ENCODE measurements around the gene SLC8A2.

The SLC8A2 gene

GRCh38 chr19:47471733-47472457 lies at the start of gene SLC8A2:
Gene SLC8A2 (minus strand): TSS chr19:47471893. CDS start chr19:47466403, 5,490 bp downstream.
- DNase-seq (ENCODE audit: low spot score), result peak; percentile 59

GRCh38 chr19:47520839-47521238 lies 49.1 kb upstream of the SLC8A2 start:
- DNase-seq (ENCODE audit: low spot score), result no peak

GRCh38 chr19:47520343-47520806 lies 48.7 kb upstream of the SLC8A2 start:
- DNase-seq (ENCODE audit: low spot score), result no peak

- DNase-seq (ENCODE audit: low spot score), result no peak
Observed at GRCh38 chr19:47518854-47519253, 47.2 kb upstream of the SLC8A2 start.

GRCh38 chr19:47518139-47518538 lies 46.4 kb upstream of the SLC8A2 start:
- peak; percentile 61 for DNase-seq (ENCODE audit: low spot score)

DNA sequence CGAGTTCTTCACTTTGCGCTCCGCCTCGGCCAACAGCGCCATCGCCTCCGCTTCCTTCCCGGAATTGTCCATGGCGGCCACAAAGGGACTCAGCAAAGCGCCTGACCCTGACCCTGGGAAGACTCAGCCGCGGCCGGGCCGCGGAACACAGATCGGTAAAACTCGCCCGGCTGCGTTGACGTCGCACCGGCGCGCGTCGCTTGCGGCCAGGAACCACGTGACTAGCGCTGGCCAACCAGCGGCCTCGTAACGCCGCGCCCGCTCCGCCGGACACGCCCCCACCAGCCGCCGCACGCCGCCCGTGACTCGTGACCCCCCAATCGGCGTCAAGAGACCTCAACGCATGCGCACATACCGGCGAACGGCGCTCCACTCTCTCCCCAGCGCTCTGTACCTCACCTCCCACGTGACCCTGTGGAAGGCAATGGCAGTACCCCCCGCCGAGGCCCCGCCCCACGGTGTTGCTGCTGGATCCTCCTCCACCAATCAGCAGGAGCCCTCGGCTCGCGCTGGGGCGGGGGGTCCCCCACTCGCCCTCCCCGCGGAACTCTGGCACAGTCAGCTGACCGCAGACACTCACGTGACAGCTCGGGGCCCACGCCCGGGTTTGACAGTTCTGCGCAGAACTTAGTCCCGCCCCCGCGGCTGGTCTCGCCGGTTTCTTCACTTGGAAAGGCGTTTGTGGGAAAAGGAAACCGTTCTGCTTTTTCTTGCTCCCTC lies 43.3 kb upstream of the SLC8A2 start, which contains the start of gene NAPA:
Gene NAPA, minus strand, starts transcription at position 195 of the 720 bp plus-strand sequence. Its CDS starts 123 bp downstream, at position 72.
- peak; percentile 100 for DNase-seq (ENCODE audit: low spot score)

- DNase-seq (ENCODE audit: low spot score), result no peak
Observed at GRCh38 chr19:47514151-47514868, 42.6 kb upstream of the SLC8A2 start.

GRCh38 chr19:47512948-47513319 lies 41.2 kb upstream of the SLC8A2 start:
- DNase-seq (ENCODE audit: low spot score), result no peak

DNA sequence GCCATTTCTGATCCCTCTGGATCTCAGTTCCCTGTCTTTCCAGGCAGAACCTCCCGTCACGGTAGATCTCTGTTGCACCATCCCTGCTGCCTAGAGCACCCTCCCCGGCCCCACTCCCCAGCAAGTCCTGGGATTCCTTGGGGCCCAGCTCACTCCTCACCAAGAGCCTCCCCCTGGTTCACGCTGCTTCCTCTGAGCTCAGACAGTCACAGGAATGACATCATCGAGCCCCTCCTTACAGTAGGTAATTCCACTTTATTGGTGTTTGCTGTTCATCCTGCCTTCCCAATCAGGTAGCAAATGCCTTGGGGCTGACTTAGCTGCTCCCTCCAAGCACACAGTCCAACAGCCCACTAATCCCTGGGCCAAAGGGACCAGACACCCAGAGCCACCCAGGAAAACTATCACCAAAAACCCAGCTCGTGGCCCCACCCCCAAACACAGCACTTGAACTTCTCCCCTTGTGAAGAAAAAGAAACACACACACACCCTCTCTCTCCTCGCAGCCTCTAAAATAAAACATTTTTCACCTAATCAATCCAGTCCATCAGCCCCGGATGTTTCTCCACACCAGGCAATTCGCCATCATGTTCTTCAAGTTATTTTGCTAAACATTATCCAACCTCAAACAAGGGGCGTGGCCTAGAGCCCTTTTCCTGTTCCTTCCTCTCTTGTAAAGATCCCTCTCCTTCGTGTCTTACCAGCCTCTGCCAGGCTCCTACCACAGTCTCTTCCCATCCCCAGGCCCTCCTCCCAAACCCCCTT lies 40.7 kb upstream of the SLC8A2 start:
- DNase-seq (ENCODE audit: low spot score), result no peak

DNA sequence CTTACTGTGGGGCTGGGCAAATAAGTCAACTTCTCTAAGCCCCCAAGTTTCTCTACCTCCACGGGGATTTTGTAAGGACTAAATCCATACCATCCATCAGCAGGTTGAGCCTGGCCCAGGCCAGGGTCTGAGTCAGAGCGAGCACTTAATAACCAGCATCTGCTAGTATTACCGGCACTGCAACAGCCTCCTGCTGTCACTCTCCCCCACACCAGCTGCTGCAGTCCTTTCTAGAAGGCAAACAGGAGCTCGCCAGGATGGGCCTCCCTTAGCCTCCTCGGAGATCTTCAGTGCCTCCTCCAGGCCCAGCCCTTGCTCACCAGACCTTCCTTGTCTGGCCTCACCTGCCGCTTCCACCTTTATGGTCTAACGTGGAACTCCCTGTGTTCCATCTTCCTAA lies 40.0 kb upstream of the SLC8A2 start:
- DNase-seq (ENCODE audit: low spot score), result no peak

DNA sequence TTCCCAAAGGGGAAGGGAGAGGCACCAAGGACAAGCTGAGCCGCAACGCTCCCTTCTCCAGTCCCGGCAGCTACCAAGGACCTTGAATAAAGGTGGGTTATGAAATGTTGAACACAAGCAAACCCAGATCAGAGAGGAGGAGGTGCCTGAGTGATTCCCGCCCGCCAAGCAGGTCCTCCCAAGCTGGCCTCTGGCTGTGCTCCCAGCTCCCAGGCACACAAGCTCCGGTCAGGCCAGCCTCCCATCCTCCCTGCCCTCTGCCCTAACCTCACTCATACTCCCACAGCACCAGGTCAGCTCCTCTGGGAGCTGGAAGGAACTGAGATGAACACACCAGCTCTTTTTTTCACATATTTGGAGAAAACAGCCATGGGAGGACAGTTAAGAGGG lies 39.4 kb upstream of the SLC8A2 start:
- DNase-seq (ENCODE audit: low spot score), result no peak

DNA sequence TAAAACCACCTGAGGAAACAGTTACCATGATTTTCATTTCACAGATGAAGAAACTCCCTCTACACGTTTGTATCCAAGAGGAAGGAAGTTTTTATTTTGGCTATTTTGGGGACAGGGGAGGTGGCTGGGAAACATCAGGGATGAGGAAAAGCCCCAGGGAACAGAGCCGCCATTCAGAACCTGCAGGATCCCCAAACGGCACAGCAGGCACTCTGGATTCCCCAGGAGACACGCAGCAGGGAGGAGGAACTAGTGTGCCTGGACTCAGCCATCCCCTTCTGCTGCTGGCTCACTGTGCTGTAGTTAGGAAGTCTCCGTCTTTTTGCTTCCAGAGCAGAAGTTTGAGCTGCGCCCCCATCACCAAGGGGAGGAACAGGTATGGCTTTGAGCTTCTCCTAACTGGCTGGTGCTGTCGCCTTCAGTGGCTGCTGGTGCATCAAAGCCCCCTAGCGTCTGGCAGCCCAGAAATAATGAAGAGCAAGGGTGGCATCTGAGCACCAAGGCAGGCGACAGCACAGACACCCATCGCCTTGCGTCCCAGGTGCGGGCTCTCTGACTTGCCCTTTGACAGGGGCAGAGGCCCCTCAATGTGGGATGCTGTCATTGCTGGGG lies 38.9 kb upstream of the SLC8A2 start:
- no peak for DNase-seq (ENCODE audit: low spot score)

GRCh38 chr19:47509973-47510372 lies 38.3 kb upstream of the SLC8A2 start:
- DNase-seq (ENCODE audit: low spot score), result no peak

GRCh38 chr19:47509170-47509847 lies 37.6 kb upstream of the SLC8A2 start:
- no peak for DNase-seq (ENCODE audit: low spot score)

GRCh38 chr19:47508721-47509120 lies 37.0 kb upstream of the SLC8A2 start:
- DNase-seq (ENCODE audit: low spot score), result no peak

GRCh38 chr19:47507924-47508553 lies 36.3 kb upstream of the SLC8A2 start:
- no peak for DNase-seq (ENCODE audit: low spot score)

DNA sequence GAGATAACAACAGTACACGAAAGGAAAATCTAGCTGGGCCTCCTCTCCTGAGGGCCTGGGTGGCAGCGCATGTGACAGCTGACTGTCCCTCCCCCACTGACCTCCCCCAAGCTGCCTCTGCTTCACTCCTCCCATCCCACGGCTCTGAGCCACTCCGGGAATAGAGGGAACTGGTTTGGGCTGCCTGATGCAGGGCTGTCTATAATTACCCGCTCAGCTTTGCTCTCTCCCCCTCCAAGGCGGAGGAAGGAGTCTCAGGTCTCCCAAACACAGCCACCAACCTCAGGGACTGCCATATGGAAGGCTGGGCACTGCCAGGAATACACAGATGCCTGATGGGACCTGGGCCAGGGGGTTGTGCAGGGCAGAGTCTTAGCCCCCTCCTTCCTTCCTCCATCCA lies 35.3 kb upstream of the SLC8A2 start:
- no peak for DNase-seq (ENCODE audit: low spot score)

- DNase-seq (ENCODE audit: low spot score), result no peak
Observed at GRCh38 chr19:47506459-47506858, 34.8 kb upstream of the SLC8A2 start.

DNA sequence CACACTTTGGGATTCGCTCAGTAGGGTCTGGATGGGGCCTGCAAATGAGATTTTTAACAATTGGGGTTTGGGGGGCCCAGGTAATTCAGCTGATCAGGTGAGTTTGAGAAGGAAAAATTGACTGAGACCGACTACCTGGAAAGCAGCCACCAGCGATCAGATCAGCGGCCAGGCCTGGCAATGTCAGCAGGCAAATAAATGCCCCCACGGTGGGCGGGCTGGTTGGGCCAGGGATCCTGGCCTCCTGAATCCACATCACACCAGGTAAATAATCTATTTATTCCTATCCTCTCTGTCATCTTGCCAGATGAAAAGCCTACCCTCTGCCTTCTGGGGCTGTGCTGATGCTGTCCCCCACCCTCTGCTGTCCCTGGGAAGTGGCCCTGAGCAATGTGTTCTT lies 33.8 kb upstream of the SLC8A2 start:
- no peak for DNase-seq (ENCODE audit: low spot score)

DNA sequence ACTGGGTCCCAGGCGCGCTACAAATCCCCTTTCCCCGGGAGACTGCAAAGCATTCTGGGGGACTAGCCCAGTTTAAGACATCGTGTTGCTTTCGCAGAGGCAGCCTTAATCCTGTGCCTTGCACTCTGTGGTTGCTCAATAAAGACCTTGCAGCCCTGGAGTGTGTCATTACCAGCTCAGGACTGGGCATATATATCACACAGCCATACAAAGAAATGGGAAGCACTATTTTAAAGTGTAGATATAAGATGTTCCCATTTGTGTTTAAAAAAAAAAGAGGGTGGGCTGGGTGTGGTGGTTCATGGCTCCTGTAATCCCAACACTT lies 32.1 kb upstream of the SLC8A2 start:
- no peak for DNase-seq (ENCODE audit: low spot score)
